ENCODE measurements around the gene COL16A1.

The COL16A1 gene

DNA sequence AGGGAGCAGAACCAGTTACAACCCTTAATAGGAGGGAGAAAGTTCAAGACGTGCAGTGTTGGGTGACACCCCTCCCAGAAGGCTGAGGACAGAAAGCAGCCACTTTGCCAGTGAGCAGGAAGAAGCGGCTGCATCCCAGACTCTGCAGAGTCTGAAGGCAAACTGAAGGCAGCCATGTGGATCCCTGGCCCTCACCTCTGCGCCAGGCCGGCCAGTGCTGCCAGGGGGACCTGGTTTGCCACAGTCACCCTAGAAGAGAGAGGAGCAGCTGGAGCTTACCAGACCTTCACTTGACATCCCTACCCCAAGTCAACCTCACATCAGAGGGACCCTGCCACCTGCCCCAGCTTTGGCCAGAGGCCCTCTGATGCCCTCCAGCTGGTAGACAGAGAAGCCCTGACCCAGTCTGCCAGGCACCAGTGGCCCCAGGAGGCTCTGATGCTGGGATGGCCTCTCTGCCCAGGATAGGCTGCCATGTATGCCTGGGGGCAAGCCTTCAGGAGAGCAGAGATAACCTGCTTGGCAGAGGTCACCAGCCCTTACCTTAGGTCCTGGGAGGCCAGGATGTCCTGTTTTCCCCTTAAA is 42.9 kb downstream of the COL16A1 start:
- Histone ChIP-seq H3K27ac (ENCODE audit: low read length) (no peak overlapping the region), H3K27me3 (ENCODE audit: low read depth, low read length) (no peaks in the 10 kb centered on the region), H3K9me3 (ENCODE audit: control insufficient read depth in 1 of 2, low read length in 2 of 2) (no peaks in the 10 kb centered on the region), H3K36me3 (ENCODE audit: control insufficient read depth in 1 of 2, insufficient read depth in 2 of 2, low read length in 2 of 2) (peaks cover 0 to 65% of the 10 kb centered on the region in 2 donors), H3K4me3 (ENCODE audit: low read depth in 1 of 2, low read length in 2 of 2) (no peak overlapping the region), H3K4me1 (ENCODE audit: control insufficient read depth in 1 of 2, insufficient read depth in 2 of 2, low read length in 2 of 2) (peaks cover 4 to 7% of the 10 kb centered on the region in 2 donors)

DNA sequence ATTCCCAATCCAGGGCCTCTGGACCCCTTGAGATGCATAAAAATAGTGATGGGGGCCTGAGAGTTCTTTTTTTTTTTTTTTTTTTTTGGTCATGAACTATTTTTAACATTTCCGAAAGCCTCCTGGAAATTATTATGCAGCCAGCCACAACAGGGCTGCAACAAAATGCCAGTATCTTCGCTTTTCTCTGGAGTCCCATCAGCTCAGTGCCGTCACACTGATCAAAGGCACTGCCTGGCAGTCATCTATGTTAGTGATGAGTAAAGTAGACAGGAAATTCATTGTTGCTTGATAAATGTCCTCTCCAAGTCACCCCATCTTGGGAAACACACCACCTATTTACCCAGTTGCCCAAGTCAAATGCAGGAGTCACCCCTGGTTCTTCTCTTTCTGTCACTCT is 43.9 kb downstream of the COL16A1 start:
- Histone ChIP-seq H3K27ac (ENCODE audit: low read length) (no peak overlapping the region), H3K4me1 (ENCODE audit: control insufficient read depth in 1 of 2, insufficient read depth in 2 of 2, low read length in 2 of 2) (peaks cover 0 to 7% of the 10 kb centered on the region in 2 donors), H3K36me3 (ENCODE audit: control insufficient read depth in 1 of 2, insufficient read depth in 2 of 2, low read length in 2 of 2) (peaks cover 0 to 66% of the 10 kb centered on the region in 2 donors), H3K9me3 (ENCODE audit: control insufficient read depth in 1 of 2, low read length in 2 of 2) (no peaks in the 10 kb centered on the region), H3K4me3 (ENCODE audit: low read depth in 1 of 2, low read length in 2 of 2) (no peak overlapping the region), H3K27me3 (ENCODE audit: low read depth, low read length) (no peaks in the 10 kb centered on the region)

DNA sequence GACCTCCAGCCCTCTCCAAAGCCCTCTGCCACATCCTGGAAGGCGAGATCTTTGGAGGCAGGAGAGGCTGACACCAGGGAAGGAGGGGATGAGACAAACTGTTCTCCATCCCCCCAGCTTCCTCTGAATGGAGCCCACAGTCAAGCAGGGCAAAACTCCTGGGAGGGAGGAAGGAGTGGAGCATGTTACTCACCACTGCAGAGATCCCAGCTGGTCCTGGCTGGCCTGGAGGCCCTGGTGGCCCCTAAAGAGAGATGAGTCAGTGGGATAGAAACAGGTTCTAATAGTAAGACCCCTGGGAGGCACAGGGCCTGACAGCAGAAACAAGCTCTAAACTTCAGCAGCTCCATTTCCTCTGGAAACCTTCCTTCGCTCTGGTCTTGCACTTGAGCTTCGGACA is 45.1 kb downstream of the COL16A1 start:
- Histone ChIP-seq H3K27ac (ENCODE audit: low read length) (no peak overlapping the region), H3K36me3 (ENCODE audit: control insufficient read depth in 1 of 2, insufficient read depth in 2 of 2, low read length in 2 of 2) (peaks cover 0 to 75% of the 10 kb centered on the region in 2 donors), H3K9me3 (ENCODE audit: control insufficient read depth in 1 of 2, low read length in 2 of 2) (no peaks in the 10 kb centered on the region), H3K27me3 (ENCODE audit: low read depth, low read length) (no peaks in the 10 kb centered on the region), H3K4me3 (ENCODE audit: low read depth in 1 of 2, low read length in 2 of 2) (no peak overlapping the region), H3K4me1 (ENCODE audit: control insufficient read depth in 1 of 2, insufficient read depth in 2 of 2, low read length in 2 of 2) (no peaks in the 10 kb centered on the region)

GRCh38 chr1:31657972-31658510 is 45.8 kb downstream of the COL16A1 start:
- Histone ChIP-seq H3K27ac (ENCODE audit: low read length) (no peak overlapping the region), H3K36me3 (ENCODE audit: control insufficient read depth in 1 of 2, insufficient read depth in 2 of 2, low read length in 2 of 2) (peaks cover 3 to 78% of the 10 kb centered on the region in 2 donors), H3K27me3 (ENCODE audit: low read depth, low read length) (no peaks in the 10 kb centered on the region), H3K4me1 (ENCODE audit: control insufficient read depth in 1 of 2, insufficient read depth in 2 of 2, low read length in 2 of 2) (no peaks in the 10 kb centered on the region), H3K4me3 (ENCODE audit: low read depth in 1 of 2, low read length in 2 of 2) (no peak overlapping the region), H3K9me3 (ENCODE audit: control insufficient read depth in 1 of 2, low read length in 2 of 2) (no peaks in the 10 kb centered on the region)

- H3K27me3 ChIP-seq (ENCODE audit: low read depth, low read length): no peaks in the 10 kb centered on the region
- H3K4me1 ChIP-seq (ENCODE audit: control insufficient read depth in 1 of 2, insufficient read depth in 2 of 2, low read length in 2 of 2): no peaks in the 10 kb centered on the region
- no peaks in the 10 kb centered on the region for H3K9me3 ChIP-seq (ENCODE audit: control insufficient read depth in 1 of 2, low read length in 2 of 2)
- no peak overlapping the region for H3K27ac ChIP-seq (ENCODE audit: low read length)
- H3K36me3 ChIP-seq (ENCODE audit: control insufficient read depth in 1 of 2, insufficient read depth in 2 of 2, low read length in 2 of 2): peaks cover 3 to 74% of the 10 kb centered on the region in 2 donors
- no peak overlapping the region for H3K4me3 ChIP-seq (ENCODE audit: low read depth in 1 of 2, low read length in 2 of 2)
These were observed 46.6 kb downstream of the COL16A1 start for GRCh38 chr1:31657020-31657804.

DNA sequence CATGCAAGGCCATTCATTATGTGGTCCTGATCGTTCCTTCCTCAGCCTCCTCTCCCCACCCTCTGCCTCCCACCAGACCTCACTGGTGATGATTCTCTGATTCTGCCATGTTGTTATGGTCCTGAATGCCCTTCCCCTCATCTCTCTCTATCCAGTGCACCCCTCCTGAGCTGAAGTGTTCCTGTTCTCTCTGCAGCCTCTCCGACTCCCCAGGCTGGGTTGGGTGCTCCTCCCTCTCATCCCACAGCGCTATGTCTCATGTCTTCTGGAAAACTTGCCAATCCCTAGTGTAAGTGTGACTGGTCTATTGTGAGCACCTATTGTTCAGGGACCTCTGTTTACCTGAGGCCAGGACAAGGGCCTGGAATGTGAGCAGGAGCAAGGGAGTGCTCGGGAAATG is 48.1 kb downstream of the COL16A1 start:
- H3K27me3 ChIP-seq (ENCODE audit: low read depth, low read length): no peaks in the 10 kb centered on the region
- H3K9me3 ChIP-seq (ENCODE audit: control insufficient read depth in 1 of 2, low read length in 2 of 2): no peaks in the 10 kb centered on the region
- H3K4me1 ChIP-seq (ENCODE audit: control insufficient read depth in 1 of 2, insufficient read depth in 2 of 2, low read length in 2 of 2): peaks cover 0 to 11% of the 10 kb centered on the region in 2 donors
- peaks cover 3 to 67% of the 10 kb centered on the region in 2 donors for H3K36me3 ChIP-seq (ENCODE audit: control insufficient read depth in 1 of 2, insufficient read depth in 2 of 2, low read length in 2 of 2)
- H3K4me3 ChIP-seq (ENCODE audit: low read depth in 1 of 2, low read length in 2 of 2): no peak overlapping the region
- no peak overlapping the region for H3K27ac ChIP-seq (ENCODE audit: low read length)

DNA sequence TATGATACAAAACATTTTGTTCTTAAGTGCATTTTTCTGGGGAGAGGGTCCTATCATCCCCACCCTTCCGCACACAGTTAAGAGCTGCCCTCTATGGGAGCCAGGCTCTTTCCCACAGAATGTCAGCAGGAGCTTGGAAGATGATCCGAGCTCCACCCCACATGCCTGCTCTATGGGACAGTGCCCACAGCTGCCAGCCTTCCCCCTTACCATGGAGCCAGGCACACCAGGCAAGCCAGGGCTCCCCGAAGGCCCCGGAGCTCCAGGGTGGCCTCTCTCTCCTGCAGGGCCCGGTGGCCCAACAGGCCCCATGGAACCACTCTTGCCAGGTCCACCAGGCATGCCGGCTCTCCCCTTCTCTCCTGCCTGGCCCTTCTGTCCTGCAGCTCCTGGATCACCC is 48.7 kb downstream of the COL16A1 start:
- peaks cover 0 to 14% of the 10 kb centered on the region in 2 donors for H3K4me1 ChIP-seq (ENCODE audit: control insufficient read depth in 1 of 2, insufficient read depth in 2 of 2, low read length in 2 of 2)
- peaks cover 3 to 60% of the 10 kb centered on the region in 2 donors for H3K36me3 ChIP-seq (ENCODE audit: control insufficient read depth in 1 of 2, insufficient read depth in 2 of 2, low read length in 2 of 2)
- no peaks in the 10 kb centered on the region for H3K9me3 ChIP-seq (ENCODE audit: control insufficient read depth in 1 of 2, low read length in 2 of 2)
- no peak overlapping the region for H3K27ac ChIP-seq (ENCODE audit: low read length)
- no peak overlapping the region for H3K4me3 ChIP-seq (ENCODE audit: low read depth in 1 of 2, low read length in 2 of 2)
- H3K27me3 ChIP-seq (ENCODE audit: low read depth, low read length): no peaks in the 10 kb centered on the region

- Histone ChIP-seq H3K27me3 (ENCODE audit: low read depth, low read length) (no peaks in the 10 kb centered on the region), H3K4me3 (ENCODE audit: low read depth in 1 of 2, low read length in 2 of 2) (no peak overlapping the region), H3K36me3 (ENCODE audit: control insufficient read depth in 1 of 2, insufficient read depth in 2 of 2, low read length in 2 of 2) (peaks cover 3 to 53% of the 10 kb centered on the region in 2 donors), H3K4me1 (ENCODE audit: control insufficient read depth in 1 of 2, insufficient read depth in 2 of 2, low read length in 2 of 2) (peaks cover 0 to 14% of the 10 kb centered on the region in 2 donors), H3K27ac (ENCODE audit: low read length) (no peak overlapping the region), H3K9me3 (ENCODE audit: control insufficient read depth in 1 of 2, low read length in 2 of 2) (no peaks in the 10 kb centered on the region)
These were observed 49.4 kb downstream of the COL16A1 start for GRCh38 chr1:31654474-31654776.

GRCh38 chr1:31653717-31654473 is 49.9 kb downstream of the COL16A1 start:
- no peak overlapping the region for H3K27ac ChIP-seq (ENCODE audit: low read length)

DNA sequence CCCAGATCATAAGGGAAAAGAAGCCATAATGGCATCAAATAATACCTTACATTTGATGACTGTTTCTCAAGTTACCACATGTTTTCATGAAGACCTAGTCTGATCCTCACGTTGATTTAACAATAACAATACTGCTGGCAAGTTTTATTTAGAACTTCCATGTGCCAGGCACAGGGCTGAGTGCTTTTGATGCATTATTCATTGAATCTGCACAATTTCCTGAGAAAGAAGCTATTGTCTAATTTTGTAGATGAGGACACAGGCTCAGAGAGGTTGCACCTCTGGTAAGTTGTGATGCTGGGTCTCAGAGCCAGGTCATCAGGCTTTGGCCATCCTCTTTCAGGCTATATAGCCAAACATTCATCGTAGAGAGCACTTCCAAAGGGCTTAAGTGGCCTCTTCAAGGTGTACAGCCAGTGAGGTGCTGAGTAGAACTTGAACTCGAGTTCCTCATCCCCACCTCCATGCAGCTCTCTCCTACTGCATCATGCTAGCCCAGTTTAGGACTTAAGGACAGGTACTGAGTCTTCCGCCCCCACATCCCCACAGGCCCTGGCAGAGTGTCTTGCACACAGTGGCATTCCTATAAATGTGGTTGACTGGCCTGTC is 50.8 kb downstream of the COL16A1 start:
- peaks cover 3 to 42% of the 10 kb centered on the region in 2 donors for H3K36me3 ChIP-seq (ENCODE audit: control insufficient read depth in 1 of 2, insufficient read depth in 2 of 2, low read length in 2 of 2)
- no peaks in the 10 kb centered on the region for H3K9me3 ChIP-seq (ENCODE audit: control insufficient read depth in 1 of 2, low read length in 2 of 2)
- no peak overlapping the region for H3K4me3 ChIP-seq (ENCODE audit: low read depth in 1 of 2, low read length in 2 of 2)
- H3K27me3 ChIP-seq (ENCODE audit: low read depth, low read length): no peaks in the 10 kb centered on the region
- peaks cover 0 to 14% of the 10 kb centered on the region in 2 donors for H3K4me1 ChIP-seq (ENCODE audit: control insufficient read depth in 1 of 2, insufficient read depth in 2 of 2, low read length in 2 of 2)
- H3K27ac ChIP-seq (ENCODE audit: low read length): no peak overlapping the region

More at GRCh38 chr1:31653717-31654473, 49.9 kb downstream of the COL16A1 start:
- peaks cover 0 to 14% of the 10 kb centered on the region in 2 donors for H3K4me1 ChIP-seq (ENCODE audit: control insufficient read depth in 1 of 2, insufficient read depth in 2 of 2, low read length in 2 of 2)
- peaks cover 3 to 48% of the 10 kb centered on the region in 2 donors for H3K36me3 ChIP-seq (ENCODE audit: control insufficient read depth in 1 of 2, insufficient read depth in 2 of 2, low read length in 2 of 2)
- no peaks in the 10 kb centered on the region for H3K9me3 ChIP-seq (ENCODE audit: control insufficient read depth in 1 of 2, low read length in 2 of 2)
- H3K4me3 ChIP-seq (ENCODE audit: low read depth in 1 of 2, low read length in 2 of 2): no peak overlapping the region
- H3K27me3 ChIP-seq (ENCODE audit: low read depth, low read length): no peaks in the 10 kb centered on the region

- Histone ChIP-seq H3K9me3 (ENCODE audit: control insufficient read depth in 1 of 2, low read length in 2 of 2) (no peaks in the 10 kb centered on the region), H3K4me3 (ENCODE audit: low read depth in 1 of 2, low read length in 2 of 2) (no peak overlapping the region), H3K4me1 (ENCODE audit: control insufficient read depth in 1 of 2, insufficient read depth in 2 of 2, low read length in 2 of 2) (peaks cover 0 to 14% of the 10 kb centered on the region in 2 donors), H3K27me3 (ENCODE audit: low read depth, low read length) (no peaks in the 10 kb centered on the region), H3K27ac (ENCODE audit: low read length) (no peak overlapping the region), H3K36me3 (ENCODE audit: control insufficient read depth in 1 of 2, insufficient read depth in 2 of 2, low read length in 2 of 2) (peaks cover 3 to 31% of the 10 kb centered on the region in 2 donors)
These were observed 52.1 kb downstream of the COL16A1 start for GRCh38 chr1:31651766-31652165.

Data from muscle layer of duodenum (tissue), 2 donors.